HCT116 (cell line): Measurements from ENCODE around the gene SARS2. TPM values are rescaled to one million over a fixed set of nuclear protein-coding genes. Genes with fewer than 3 reads are reported as not detected.

Source experiments
- ATAC-seq: fragments of 200-7000 bp; cut with Tn5 transposase; 2 replicates; pipeline ENCODE4 v1.9.1; 2020; ENCODE audit warnings: mild to moderate bottlenecking, moderate library complexity
- BruUV-seq: library from RNA; stranded (reverse); fragments of 400-500 nt; replicated peaks from 2 replicates; lab custom pipeline; 2021; lab: Mats Ljungman, UMichigan
- CTCF ChIA-PET: fragments of 300-600 bp; sonication (Branson Sonifier 250); formaldehyde crosslinking; loops from one replicate; lab custom pipeline; 2021; ENCODE audit warnings: antibody characterized with exemption; lab: Charles Lee
- POLR2A ChIA-PET: fragments of 300-600, 350-600 bp; sonication (Branson Sonifier 250); formaldehyde crosslinking; loops from one replicate; lab custom pipeline; 2021; ENCODE audit warnings: antibody characterized with exemption; lab: Charles Lee
- RAD21 ChIA-PET, 2 experiments: fragments of 300-600 bp; sonication (Branson Sonifier 250); formaldehyde crosslinking; loops; one replicate each; lab custom pipeline; 2023; ENCODE audit warnings: low total read pairs in 2 of 2; ENCODE audit not compliant: uncharacterized antibody in 2 of 2, unreplicated experiment in 2 of 2, low non-redundant PET in 1 of 2; lab: Charles Lee
- DNase-seq: peaks from one replicate; pipeline ENCODE4 v3.0.0-alpha.2; 2010; ENCODE audit warnings: low read depth, low spot score
- H2AFZ ChIP-seq: fragments of 200-600 bp; shearing (Covaris generic), sonication (generic); 2 replicates; pipeline ENCODE4 v1.6.1; 2017; ENCODE audit warnings: low read depth, mixed run types, mixed read lengths, antibody characterized with exemption, low read length; ENCODE audit not compliant: poor library complexity, severe bottlenecking
- H3K27ac ChIP-seq: 2 replicates; pipeline ENCODE4 v1.5.1; 2012; ENCODE audit warnings: low read depth, low read length
- H3K27me3 ChIP-seq: fragments of 200-600 bp; sonication (generic); 2 replicates; pipeline ENCODE4 v1.6.1; 2016; ENCODE audit warnings: mixed run types, low read length, mixed read lengths; ENCODE audit not compliant: insufficient read depth
- H3K36me3 ChIP-seq, 2 experiments: fragments of 200-500 bp in 1 of 2; fragments of 200-600 bp in 1 of 2; sonication (Bioruptor generic) in 1 of 2; sonication (generic) in 1 of 2; 2 replicates each; pipeline versions ENCODE4 v1.5.1 to v1.6.1; 2014 to 2016; ENCODE audit warnings: low read length in 2 of 2, inconsistent platforms in 1 of 2, mixed read lengths in 1 of 2, mixed run types in 1 of 2; ENCODE audit not compliant: insufficient read depth in 2 of 2, control insufficient read depth in 1 of 2
- H3K4me1 ChIP-seq, 2 experiments: fragments of 200-600 bp in 1 of 2; sonication (generic) in 1 of 2; 2 replicates each; pipeline versions ENCODE4 v1.5.1 to v1.6.1; 2012 to 2017; ENCODE audit warnings: low read length in 2 of 2, inconsistent platforms in 1 of 2, mild to moderate bottlenecking in 1 of 2, mixed read lengths in 1 of 2, mixed run types in 1 of 2, moderate library complexity in 1 of 2; ENCODE audit not compliant: insufficient read depth in 2 of 2, control insufficient read depth in 1 of 2
- H3K4me2 ChIP-seq: fragments of 200-600 bp; sonication (generic); 2 replicates; pipeline ENCODE4 v1.6.1; 2017; ENCODE audit warnings: mixed run types, low read length, mixed read lengths
- H3K4me3 ChIP-seq, 2 experiments: fragments of 200-600 bp in 1 of 2; sonication (generic) in 1 of 2; replicated peaks in 1 of 2; 2 replicates each; pipeline ENCODE4 v1.5.1; 2011 to 2016; ENCODE audit warnings: low read length in 2 of 2, control low read depth in 1 of 2, low read depth in 1 of 2, mild to moderate bottlenecking in 1 of 2, mixed read lengths in 1 of 2, mixed run types in 1 of 2
- H3K79me2 ChIP-seq: fragments of 200-600 bp; sonication (generic); 2 replicates; pipeline ENCODE4 v1.6.1; 2017; ENCODE audit warnings: mild to moderate bottlenecking, mixed run types, low read length, moderate library complexity, mixed read lengths; ENCODE audit not compliant: insufficient read depth
- H3K9ac ChIP-seq: fragments of 200-600 bp; sonication (generic); 2 replicates; pipeline ENCODE4 v1.6.1; 2016; ENCODE audit warnings: low read length, mixed read lengths
- H3K9me2 ChIP-seq: fragments of 200-600 bp; sonication (generic), shearing (Covaris generic); 2 replicates; pipeline ENCODE4 v1.6.1; 2017; ENCODE audit warnings: mixed run types, mild to moderate bottlenecking, moderate library complexity; ENCODE audit not compliant: insufficient read depth
- H3K9me3 ChIP-seq, 2 experiments: fragments of 200-500 bp in 1 of 2; fragments of 200-600 bp in 1 of 2; sonication (Bioruptor generic) in 1 of 2; sonication (generic) in 1 of 2; 2 replicates each; pipeline ENCODE4 v1.6.1; 2014 to 2017; ENCODE audit warnings: low read length in 2 of 2, mixed read lengths in 2 of 2, inconsistent platforms in 1 of 2, low read depth in 1 of 2, mild to moderate bottlenecking in 1 of 2, mixed run types in 1 of 2, moderate library complexity in 1 of 2; ENCODE audit not compliant: control insufficient read depth in 1 of 2, insufficient read depth in 1 of 2
- H4K20me1 ChIP-seq: fragments of 200-600 bp; sonication (generic), shearing (Covaris generic); 2 replicates; pipeline ENCODE4 v1.6.1; 2017; ENCODE audit warnings: mixed run types, mild to moderate bottlenecking, moderate library complexity; ENCODE audit not compliant: insufficient read depth
- CBX3 ChIP-seq: IDR thresholded peaks from 2 replicates; pipeline ENCODE4 v1.6.1; 2012; ENCODE audit warnings: low read depth
- CEBPB ChIP-seq: IDR thresholded peaks from 2 replicates; pipeline ENCODE4 v1.6.1; 2012; ENCODE audit warnings: low read depth
- CTCF ChIP-seq, 3 experiments: fragments of 200-600 bp in 1 of 3; sonication (generic) in 1 of 3; IDR thresholded peaks in 2 of 3; conservative IDR thresholded peaks in 1 of 3; 2 replicates each; pipeline ENCODE4 v1.5.1; 2012 to 2017; ENCODE audit warnings: low read depth in 2 of 3, low read length in 2 of 3, antibody characterized with exemption in 1 of 3, borderline replicate concordance in 1 of 3, control low read depth in 1 of 3, mild to moderate bottlenecking in 1 of 3, mixed read lengths in 1 of 3, mixed run types in 1 of 3, moderate library complexity in 1 of 3; ENCODE audit not compliant: insufficient read depth in 1 of 3
- EZH2 ChIP-seq: fragments of 200-600 bp; sonication (generic); IDR thresholded peaks from 2 replicates; pipeline ENCODE4 v1.6.1; 2017; ENCODE audit warnings: antibody characterized with exemption, mixed run types
- JUND ChIP-seq: IDR thresholded peaks from 2 replicates; pipeline ENCODE4 v1.6.1; 2012
- POLR2AphosphoS5 ChIP-seq: IDR thresholded peaks from 2 replicates; pipeline ENCODE4 v1.6.1; 2011; ENCODE audit warnings: mild to moderate bottlenecking, low read depth, low read length, moderate library complexity
- RAD21 ChIP-seq: IDR thresholded peaks from 2 replicates; pipeline ENCODE4 v1.6.1; 2012; ENCODE audit warnings: low read depth, mild to moderate bottlenecking
- SP1 ChIP-seq: IDR thresholded peaks from 2 replicates; pipeline ENCODE4 v1.6.1; 2012; ENCODE audit warnings: low read depth
- TCF7L2 ChIP-seq: IDR thresholded peaks from 2 replicates; pipeline ENCODE4 v1.7.0; 2011; ENCODE audit warnings: borderline replicate concordance, inconsistent platforms; ENCODE audit not compliant: insufficient read depth, insufficient read length; ENCODE audit errors: extremely low read depth
- YY1 ChIP-seq: IDR thresholded peaks from 2 replicates; pipeline ENCODE4 v1.6.1; 2011; ENCODE audit warnings: low read length, low read depth, moderate library complexity, mild to moderate bottlenecking; ENCODE audit not compliant: insufficient replicate concordance; ENCODE audit errors: extremely low read depth
- intact Hi-C: fragments of 100-400 bp; cut with micrococcal nuclease; formaldehyde crosslinking; loops from 2 replicates; pipeline ENCODE4 v1.10.0; 2022
- total RNA-seq: library from RNA; stranded (reverse); gene quantifications from one replicate; pipeline ENCODE4 v1.2.1, GENCODE V29; 2021; ENCODE audit not compliant: unreplicated experiment
- TF ChIP-seq, protein P1 (sequence below): IDR thresholded peaks from 2 replicates; pipeline ENCODE4 v1.6.1; 2012
- TF ChIP-seq, protein P2 (sequence below): IDR thresholded peaks from 2 replicates; pipeline ENCODE4 v1.6.1; 2012; ENCODE audit warnings: low read depth
- TF ChIP-seq, protein P3 (sequence below): IDR thresholded peaks from 2 replicates; pipeline ENCODE4 v1.6.1; 2012

The SARS2 gene
- total RNA-seq, 1 experiment from 2014 or later = 58.2 TPM

DNA sequence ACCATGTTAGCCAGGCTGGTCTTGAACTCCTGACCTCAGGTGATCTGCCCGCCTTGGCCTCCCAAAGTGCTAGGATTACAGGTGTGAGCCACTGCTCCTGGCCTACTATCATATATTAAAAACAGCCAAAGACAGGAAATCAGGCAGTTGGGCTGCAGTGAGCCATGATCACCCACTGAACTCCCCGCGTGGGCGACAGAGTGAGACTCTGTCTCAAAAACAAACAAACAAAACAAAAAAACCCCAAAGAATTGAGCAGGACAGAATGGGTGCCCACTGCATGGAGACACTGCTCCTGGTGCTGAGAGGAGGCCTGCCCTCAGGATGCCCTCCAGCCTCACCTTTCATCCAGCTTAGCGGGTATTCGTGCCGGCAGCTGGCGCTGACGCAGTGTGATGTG, 47.3 kb downstream of the SARS2 start:
- Histone ChIP-seq H3K27me3 (no peaks in the 10 kb centered on the region), H3K4me3 (no peak overlapping the region), H3K36me3 (no peaks in the 10 kb centered on the region), H3K27ac (no peak overlapping the region), H4K20me1 (no peaks in the 10 kb centered on the region), H3K9me2 (no peaks in the 10 kb centered on the region), H3K79me2 (no peaks in the 10 kb centered on the region), H3K9me3 (no peaks in the 10 kb centered on the region), H3K9ac (no peak overlapping the region), H3K4me2 (no peak overlapping the region), H2AFZ (no peak overlapping the region), H3K4me1 (peaks cover 5 to 10% of the 10 kb centered on the region in 2 experiments)
- ChIA-PET CTCF (no interaction called here), POLR2A (no interaction called here), RAD21 (no interaction called here)
- TF ChIP-seq POLR2AphosphoS5 (no peak), EZH2 (no peak), CEBPB (no peak), RAD21 (no peak), CBX3 (no peak), YY1 (no peak), TCF7L2 (no peak), SP1 (no peak), JUND (no peak), CTCF (IDR thresholded peaks at IDR 0.05 in 2 of 3, conservative IDR thresholded peaks at IDR 0.05 in 1 of 3; ENCODE audit: borderline replicate concordance in 1 of 3, insufficient read depth in 1 of 3, low read depth in 2 of 3, low read length in 2 of 3) (no peak)
- TF ChIP-seq, protein P1, sequence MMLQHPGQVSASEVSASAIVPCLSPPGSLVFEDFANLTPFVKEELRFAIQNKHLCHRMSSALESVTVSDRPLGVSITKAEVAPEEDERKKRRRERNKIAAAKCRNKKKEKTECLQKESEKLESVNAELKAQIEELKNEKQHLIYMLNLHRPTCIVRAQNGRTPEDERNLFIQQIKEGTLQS = no peak
- TF ChIP-seq, protein P2, sequence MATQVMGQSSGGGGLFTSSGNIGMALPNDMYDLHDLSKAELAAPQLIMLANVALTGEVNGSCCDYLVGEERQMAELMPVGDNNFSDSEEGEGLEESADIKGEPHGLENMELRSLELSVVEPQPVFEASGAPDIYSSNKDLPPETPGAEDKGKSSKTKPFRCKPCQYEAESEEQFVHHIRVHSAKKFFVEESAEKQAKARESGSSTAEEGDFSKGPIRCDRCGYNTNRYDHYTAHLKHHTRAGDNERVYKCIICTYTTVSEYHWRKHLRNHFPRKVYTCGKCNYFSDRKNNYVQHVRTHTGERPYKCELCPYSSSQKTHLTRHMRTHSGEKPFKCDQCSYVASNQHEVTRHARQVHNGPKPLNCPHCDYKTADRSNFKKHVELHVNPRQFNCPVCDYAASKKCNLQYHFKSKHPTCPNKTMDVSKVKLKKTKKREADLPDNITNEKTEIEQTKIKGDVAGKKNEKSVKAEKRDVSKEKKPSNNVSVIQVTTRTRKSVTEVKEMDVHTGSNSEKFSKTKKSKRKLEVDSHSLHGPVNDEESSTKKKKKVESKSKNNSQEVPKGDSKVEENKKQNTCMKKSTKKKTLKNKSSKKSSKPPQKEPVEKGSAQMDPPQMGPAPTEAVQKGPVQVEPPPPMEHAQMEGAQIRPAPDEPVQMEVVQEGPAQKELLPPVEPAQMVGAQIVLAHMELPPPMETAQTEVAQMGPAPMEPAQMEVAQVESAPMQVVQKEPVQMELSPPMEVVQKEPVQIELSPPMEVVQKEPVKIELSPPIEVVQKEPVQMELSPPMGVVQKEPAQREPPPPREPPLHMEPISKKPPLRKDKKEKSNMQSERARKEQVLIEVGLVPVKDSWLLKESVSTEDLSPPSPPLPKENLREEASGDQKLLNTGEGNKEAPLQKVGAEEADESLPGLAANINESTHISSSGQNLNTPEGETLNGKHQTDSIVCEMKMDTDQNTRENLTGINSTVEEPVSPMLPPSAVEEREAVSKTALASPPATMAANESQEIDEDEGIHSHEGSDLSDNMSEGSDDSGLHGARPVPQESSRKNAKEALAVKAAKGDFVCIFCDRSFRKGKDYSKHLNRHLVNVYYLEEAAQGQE = no peak
- TF ChIP-seq, protein P3, sequence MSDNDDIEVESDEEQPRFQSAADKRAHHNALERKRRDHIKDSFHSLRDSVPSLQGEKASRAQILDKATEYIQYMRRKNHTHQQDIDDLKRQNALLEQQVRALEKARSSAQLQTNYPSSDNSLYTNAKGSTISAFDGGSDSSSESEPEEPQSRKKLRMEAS = no peak
- intact Hi-C loops = no loop called here
- BruUV-seq = no TSS peak
- no peak for DNase-seq
- no peak for ATAC-seq
